ENCODE results near the gene FBXW11. TPM values are rescaled to one million over a fixed set of nuclear protein-coding genes. Genes with fewer than 3 reads are reported as not detected.

Gene FBXW11
- total RNA-seq, 2 donors from 2014 or later, result 25.9 to 35.5 TPM

DNA sequence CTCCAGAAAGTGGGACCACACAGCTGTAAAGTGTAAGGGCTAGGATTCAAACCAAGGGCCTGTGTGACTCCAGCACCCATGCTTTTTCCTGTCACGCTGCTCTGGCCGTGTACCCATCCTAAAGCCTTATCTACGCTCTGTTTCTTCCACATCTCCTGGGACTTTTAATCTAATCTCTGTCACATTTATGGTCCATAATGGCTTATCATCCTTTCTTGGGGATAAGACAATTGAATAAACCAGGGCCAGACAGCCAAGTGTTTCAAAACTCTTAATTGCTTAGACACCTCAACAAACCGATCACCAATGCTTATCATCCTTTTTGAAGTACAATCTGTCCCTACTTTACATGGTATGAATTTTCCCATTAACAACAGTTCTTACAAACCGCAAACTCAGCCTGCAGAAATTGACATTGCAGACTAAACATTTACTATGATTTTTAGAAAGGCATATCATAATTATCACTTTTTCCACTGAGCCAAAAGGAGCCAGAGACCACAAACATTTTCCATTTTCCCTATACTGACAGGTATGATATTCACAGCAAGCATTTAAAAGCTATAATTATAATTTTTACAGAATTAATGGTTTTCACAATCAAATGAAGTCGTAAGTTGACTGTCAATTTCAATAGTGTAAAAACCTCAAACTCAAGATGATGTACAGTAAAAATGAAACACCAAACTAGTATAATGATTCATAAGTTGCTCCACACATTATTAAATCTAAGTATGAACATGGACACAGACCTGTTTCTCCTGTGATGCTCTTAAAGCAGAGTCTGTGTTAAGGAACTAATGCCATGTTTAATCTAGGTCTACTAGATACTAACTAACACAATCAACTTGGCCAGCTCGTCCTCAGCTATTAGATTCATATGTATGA lies 99.5 kb downstream of the FBXW11 start:
- TF ChIP-seq, protein P1, sequence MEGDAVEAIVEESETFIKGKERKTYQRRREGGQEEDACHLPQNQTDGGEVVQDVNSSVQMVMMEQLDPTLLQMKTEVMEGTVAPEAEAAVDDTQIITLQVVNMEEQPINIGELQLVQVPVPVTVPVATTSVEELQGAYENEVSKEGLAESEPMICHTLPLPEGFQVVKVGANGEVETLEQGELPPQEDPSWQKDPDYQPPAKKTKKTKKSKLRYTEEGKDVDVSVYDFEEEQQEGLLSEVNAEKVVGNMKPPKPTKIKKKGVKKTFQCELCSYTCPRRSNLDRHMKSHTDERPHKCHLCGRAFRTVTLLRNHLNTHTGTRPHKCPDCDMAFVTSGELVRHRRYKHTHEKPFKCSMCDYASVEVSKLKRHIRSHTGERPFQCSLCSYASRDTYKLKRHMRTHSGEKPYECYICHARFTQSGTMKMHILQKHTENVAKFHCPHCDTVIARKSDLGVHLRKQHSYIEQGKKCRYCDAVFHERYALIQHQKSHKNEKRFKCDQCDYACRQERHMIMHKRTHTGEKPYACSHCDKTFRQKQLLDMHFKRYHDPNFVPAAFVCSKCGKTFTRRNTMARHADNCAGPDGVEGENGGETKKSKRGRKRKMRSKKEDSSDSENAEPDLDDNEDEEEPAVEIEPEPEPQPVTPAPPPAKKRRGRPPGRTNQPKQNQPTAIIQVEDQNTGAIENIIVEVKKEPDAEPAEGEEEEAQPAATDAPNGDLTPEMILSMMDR (IDR thresholded peaks at IDR 0.05), result no peak
- intact Hi-C loops (cut with DNase I), result loop anchor here (5.0 kb wide), 2 partner anchors 275 to 490 kb away; partner anchors contain the start of gene FGF18

DNA sequence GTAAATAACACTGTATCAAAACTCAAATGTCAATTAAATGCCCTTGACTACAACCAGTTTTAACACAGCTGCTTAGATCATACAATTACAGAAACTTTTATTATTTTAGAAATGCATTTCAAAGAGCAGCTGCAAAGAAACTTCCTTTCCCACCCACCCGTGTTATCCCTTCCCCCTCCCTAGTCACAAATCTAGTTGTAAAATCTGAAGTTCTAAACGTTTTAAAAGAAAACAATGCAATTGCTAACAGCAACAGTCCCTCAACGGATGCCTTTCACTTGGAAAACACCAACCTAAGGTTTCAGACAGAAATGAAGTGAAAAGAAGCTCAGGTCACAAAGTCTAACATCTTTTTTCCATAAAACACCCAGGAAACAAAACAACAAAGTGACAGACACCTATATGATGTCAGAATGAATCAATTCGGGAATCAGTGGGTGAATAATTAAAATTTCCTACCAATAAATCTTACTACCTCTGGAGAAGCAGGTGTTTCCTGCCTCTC lies 100.3 kb downstream of the FBXW11 start:
- no peaks in the 10 kb centered on the region for H3K9me3 ChIP-seq
- no peaks in the 10 kb centered on the region for H3K4me1 ChIP-seq
- no peak for DNase-seq
- no peaks in the 10 kb centered on the region for H3K36me3 ChIP-seq
- no peaks in the 10 kb centered on the region for H3K27me3 ChIP-seq
- no peak overlapping the region for H3K4me3 ChIP-seq
- TF ChIP-seq, protein P1 (IDR thresholded peaks at IDR 0.05), result no peak
- no peak overlapping the region for H3K9ac ChIP-seq (ENCODE audit: low read depth in 2 of 2, low read length in 2 of 2)
- H3K27ac ChIP-seq, result no peak overlapping the region
- intact Hi-C loops (cut with DNase I), result loop anchor here (5.0 kb wide), 2 partner anchors 274 to 489 kb away; partner anchors contain the start of gene FGF18

More for the DNA sequence above, 99.5 kb downstream of the FBXW11 start:
- no peak for DNase-seq
- no peak overlapping the region for H3K9ac ChIP-seq (ENCODE audit: low read depth in 2 of 2, low read length in 2 of 2)
- no peaks in the 10 kb centered on the region for H3K36me3 ChIP-seq
- no peak overlapping the region for H3K27ac ChIP-seq
- H3K4me3 ChIP-seq, result no peak overlapping the region
- H3K27me3 ChIP-seq, result no peaks in the 10 kb centered on the region
- no peaks in the 10 kb centered on the region for H3K4me1 ChIP-seq
- no peaks in the 10 kb centered on the region for H3K9me3 ChIP-seq

DNA sequence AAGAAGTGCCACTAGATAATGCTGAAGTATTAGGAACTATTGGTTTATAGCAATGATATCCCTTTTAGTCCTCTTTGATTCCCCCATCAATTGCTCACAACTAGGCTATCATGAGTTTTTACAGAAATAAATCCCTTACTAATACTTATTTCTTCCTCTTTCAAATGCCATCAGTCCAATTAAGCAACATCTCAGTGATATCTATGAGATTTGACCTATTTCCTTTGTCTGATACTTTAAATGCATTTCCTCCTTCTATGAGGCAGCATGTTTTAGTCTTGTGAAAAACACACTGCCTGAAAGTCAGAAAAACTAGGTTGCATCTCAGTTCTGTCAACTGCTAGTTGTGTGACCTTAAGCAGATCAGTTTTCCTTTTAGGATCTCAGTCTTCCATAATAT lies 101.6 kb downstream of the FBXW11 start:
- Histone ChIP-seq H3K4me1 (no peaks in the 10 kb centered on the region), H3K27ac (no peak overlapping the region), H3K9ac (ENCODE audit: low read depth in 2 of 2, low read length in 2 of 2) (no peak overlapping the region), H3K36me3 (no peaks in the 10 kb centered on the region), H3K27me3 (no peaks in the 10 kb centered on the region), H3K9me3 (no peaks in the 10 kb centered on the region), H3K4me3 (no peak overlapping the region)
- DNase-seq, result no peak
- TF ChIP-seq, protein P1 (IDR thresholded peaks at IDR 0.05), result no peak
- intact Hi-C loops (cut with DNase I), result loop anchor here (5.0 kb wide), 2 partner anchors 273 to 488 kb away; partner anchors contain the start of gene FGF18

DNA sequence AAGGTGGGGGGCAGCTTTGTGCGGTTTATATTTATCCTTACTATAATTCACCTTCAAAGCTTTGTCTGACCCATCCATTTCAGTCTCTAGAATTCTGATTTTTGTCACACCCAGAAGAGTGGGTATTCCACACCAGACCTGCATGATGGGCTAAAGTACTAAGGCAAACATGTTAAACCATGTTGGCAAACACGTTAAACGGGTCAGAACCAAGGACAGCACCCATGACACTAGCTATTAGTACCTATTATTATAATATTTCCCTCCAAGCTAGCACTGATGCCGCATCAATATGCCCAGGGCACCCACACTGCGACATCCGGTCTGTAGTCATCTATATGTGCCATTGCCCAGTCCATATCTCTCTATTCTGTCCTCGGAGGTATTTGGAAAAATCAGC lies 104.7 kb downstream of the FBXW11 start:
- H3K4me1 ChIP-seq, result no peaks in the 10 kb centered on the region
- no peaks in the 10 kb centered on the region for H3K36me3 ChIP-seq
- no peak overlapping the region for H3K4me3 ChIP-seq
- no peak overlapping the region for H3K9ac ChIP-seq (ENCODE audit: low read depth in 2 of 2, low read length in 2 of 2)
- no peak for DNase-seq
- TF ChIP-seq, protein P1 (IDR thresholded peaks at IDR 0.05), result no peak
- H3K27ac ChIP-seq, result no peak overlapping the region
- intact Hi-C loops (cut with DNase I), result no loop called here
- no peaks in the 10 kb centered on the region for H3K9me3 ChIP-seq
- H3K27me3 ChIP-seq, result no peaks in the 10 kb centered on the region

DNA sequence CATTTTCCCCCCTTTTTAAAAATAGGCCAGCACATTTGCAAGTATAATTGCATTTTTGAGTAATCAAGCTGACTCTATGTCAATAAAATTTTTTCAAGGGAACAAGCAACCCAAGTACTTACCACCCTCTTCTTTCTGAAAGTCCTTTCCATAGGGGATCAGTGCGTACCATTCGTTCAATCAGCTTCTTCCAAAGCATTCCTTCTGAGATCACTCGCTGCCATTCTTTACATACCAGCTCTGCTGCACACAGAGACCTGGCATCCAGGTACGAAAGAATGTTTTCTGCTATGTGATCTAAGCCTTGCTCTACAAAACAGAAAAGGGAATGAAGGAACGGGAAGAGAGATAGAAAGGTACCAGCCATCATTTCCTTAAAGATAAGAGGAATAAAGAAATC lies 106.6 kb downstream of the FBXW11 start:
- Histone ChIP-seq H3K27me3 (no peaks in the 10 kb centered on the region), H3K36me3 (no peaks in the 10 kb centered on the region), H3K4me1 (no peaks in the 10 kb centered on the region), H3K9me3 (no peaks in the 10 kb centered on the region), H3K9ac (ENCODE audit: low read depth in 2 of 2, low read length in 2 of 2) (no peak overlapping the region), H3K27ac (no peak overlapping the region), H3K4me3 (no peak overlapping the region)
- DNase-seq, result no peak
- TF ChIP-seq, protein P1 (IDR thresholded peaks at IDR 0.05), result no peak
- intact Hi-C loops (cut with DNase I), result no loop called here

All from colonic mucosa (tissue), 4 donors.